ENCODE data around the gene RPS15.
"Not testable (repeated sequence)": the region's sequence is repeated elsewhere in the genome, so short reads cannot be mapped to it uniquely, and the experiment has no call there.

The RPS15 gene

DNA sequence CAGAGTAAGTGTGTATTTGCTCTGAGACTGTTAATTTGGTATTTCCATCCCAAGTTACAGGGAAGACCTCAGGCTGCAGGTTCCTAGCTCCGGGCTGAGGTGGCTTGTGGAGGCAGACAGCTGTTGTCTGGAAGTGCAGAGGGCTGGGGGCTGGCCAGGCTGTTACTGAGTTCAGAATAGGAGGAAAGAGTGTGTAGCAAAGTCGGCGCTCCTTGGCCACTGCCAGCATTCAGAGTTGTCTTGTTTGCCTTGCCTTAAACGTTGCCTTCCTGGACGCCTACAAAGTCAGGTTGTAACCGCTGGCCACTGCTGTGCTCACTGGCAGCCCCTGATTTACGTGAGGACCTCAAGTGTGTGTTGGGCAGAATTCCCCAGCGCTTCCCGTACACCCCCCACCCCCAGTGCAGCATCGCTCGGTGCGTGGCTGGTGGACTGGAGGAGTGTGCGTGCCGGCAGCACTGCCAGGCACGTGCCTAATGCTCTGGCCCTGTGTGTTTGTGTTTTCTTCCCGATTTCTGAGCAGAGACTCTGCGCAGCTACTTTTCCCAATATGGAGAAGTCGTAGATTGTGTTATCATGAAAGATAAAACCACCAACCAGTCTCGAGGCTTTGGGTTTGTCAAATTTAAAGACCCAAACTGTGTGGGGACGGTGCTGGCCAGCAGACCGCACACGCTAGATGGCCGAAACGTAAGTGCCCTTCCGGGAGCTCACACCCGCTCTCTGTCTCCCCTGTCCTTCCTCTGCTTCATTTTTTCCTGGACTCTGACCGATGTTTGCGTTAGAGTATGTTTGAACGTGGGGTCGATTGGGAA, 20.3 kb upstream of the RPS15 start:
- Histone ChIP-seq H3K4me1 (ENCODE audit: control insufficient read depth, insufficient read depth, low read length) (peaks cover 39% of the 10 kb centered on the region), H3K9me3 (ENCODE audit: control insufficient read depth, low read length) (no peaks in the 10 kb centered on the region), H3K27me3 (ENCODE audit: control insufficient read depth, insufficient read depth, low read length) (no peaks in the 10 kb centered on the region), H3K4me3 (ENCODE audit: low read length) (no peak overlapping the region), H3K36me3 (ENCODE audit: control insufficient read depth, insufficient read depth, low read length) (peaks cover 3% of the 10 kb centered on the region), H3K9ac (ENCODE audit: low read length) (no peak overlapping the region)

DNA sequence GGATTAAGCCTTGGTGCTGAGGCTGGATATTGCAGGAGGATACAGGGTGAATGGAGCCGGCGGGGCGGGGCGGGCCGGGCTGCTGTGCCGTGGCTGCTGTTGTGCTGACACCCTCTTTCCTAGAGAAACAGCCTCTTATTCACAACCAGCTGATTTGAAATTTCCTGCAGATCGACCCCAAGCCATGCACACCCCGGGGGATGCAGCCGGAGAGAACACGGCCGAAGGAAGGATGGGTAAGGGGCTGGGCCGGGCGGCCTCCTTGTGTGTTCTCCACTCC, 19.8 kb upstream of the RPS15 start:
- peaks cover 39% of the 10 kb centered on the region for H3K4me1 ChIP-seq (ENCODE audit: control insufficient read depth, insufficient read depth, low read length)
- H3K4me3 ChIP-seq (ENCODE audit: low read length), result no peak overlapping the region
- H3K36me3 ChIP-seq (ENCODE audit: control insufficient read depth, insufficient read depth, low read length), result peaks cover 3% of the 10 kb centered on the region
- no peaks in the 10 kb centered on the region for H3K27me3 ChIP-seq (ENCODE audit: control insufficient read depth, insufficient read depth, low read length)
- no peaks in the 10 kb centered on the region for H3K9me3 ChIP-seq (ENCODE audit: control insufficient read depth, low read length)
- no peak overlapping the region for H3K9ac ChIP-seq (ENCODE audit: low read length)

DNA sequence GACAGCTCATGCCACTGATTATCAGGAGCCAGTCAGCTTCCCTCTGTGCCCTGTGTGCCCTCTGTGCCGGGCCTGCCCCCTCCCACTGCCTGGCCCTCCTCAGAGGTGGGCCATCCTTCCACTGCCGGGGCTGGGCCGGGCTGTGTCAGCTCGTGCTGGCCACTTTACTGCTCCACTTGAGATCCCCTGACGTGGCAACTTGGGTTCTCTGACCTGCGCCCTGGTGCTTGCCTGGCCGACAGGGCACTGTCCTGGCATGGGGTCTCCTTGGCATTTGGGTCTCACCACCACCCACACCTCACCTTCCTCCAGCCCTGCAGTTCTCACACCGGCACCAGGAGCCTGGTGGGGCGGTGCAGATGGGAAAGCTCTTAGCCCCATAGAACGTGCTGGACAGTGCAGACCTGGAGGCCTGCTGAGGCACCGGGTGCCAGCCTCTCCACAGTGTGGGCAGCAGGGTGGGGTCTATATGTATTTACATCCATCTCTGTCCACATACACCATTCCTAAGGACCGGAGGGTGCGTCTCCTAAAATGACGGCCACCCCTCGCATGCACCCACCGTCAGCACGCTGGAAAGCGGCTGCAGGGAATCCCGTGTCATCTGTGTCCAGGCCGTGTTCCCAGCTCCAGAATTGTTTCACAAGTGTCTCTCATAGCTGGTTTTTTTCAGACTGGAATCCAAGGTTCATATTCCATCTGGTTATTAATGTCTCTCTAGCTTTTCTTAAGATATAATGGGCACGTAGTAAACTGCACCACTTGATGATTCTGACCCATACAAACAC, 19.1 kb upstream of the RPS15 start:
- H3K4me1 ChIP-seq (ENCODE audit: control insufficient read depth, insufficient read depth, low read length), result peaks cover 39% of the 10 kb centered on the region
- H3K4me3 ChIP-seq (ENCODE audit: low read length), result no peak overlapping the region
- no peaks in the 10 kb centered on the region for H3K9me3 ChIP-seq (ENCODE audit: control insufficient read depth, low read length)
- H3K36me3 ChIP-seq (ENCODE audit: control insufficient read depth, insufficient read depth, low read length), result peaks cover 3% of the 10 kb centered on the region
- no peaks in the 10 kb centered on the region for H3K27me3 ChIP-seq (ENCODE audit: control insufficient read depth, insufficient read depth, low read length)
- H3K9ac ChIP-seq (ENCODE audit: low read length), result no peak overlapping the region

DNA sequence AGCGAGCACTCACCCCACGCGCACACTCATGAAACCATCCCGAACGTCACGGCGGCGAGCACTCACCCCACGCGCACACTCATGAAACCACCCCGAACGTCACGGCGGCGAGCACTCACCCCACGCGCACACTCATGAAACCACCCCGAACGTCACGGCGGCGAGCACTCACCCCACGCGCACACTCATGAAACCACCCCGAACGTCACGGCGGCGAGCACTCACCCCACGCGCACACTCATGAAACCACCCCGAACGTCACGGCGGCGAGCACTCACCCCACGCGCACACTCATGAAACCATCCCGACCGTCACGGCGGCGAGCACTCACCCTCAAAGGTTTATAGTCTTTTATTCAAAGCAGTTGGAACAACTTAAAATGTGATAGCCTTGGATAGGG, 18.1 kb upstream of the RPS15 start:
- peaks cover 41% of the 10 kb centered on the region for H3K4me1 ChIP-seq (ENCODE audit: control insufficient read depth, insufficient read depth, low read length)
- not testable (repeated sequence) for H3K4me3 ChIP-seq (ENCODE audit: low read length); H3K9me3 ChIP-seq (ENCODE audit: control insufficient read depth, low read length); H3K9ac ChIP-seq (ENCODE audit: low read length); H3K27me3 ChIP-seq (ENCODE audit: control insufficient read depth, insufficient read depth, low read length); H3K36me3 ChIP-seq (ENCODE audit: control insufficient read depth, insufficient read depth, low read length)

DNA sequence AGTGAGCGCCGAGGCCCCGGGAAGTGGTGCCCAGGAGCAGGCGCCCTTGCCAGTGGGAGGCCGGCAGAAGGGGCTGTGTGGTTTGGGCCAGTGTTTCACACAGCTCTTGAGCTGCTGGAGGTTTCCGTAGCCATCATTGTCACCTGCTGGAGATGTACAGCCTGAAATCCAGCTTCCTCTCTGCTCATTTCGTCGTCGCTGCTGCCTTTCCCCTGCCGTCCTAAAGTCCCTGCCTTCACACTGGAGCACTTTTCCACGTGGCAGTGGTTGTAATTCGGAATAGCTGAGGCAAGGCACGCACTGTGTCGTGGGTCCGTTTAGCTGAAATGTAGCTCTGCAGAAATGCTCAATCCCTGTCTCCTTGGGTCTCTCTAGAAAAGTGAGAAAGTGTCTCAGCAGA, 17.6 kb upstream of the RPS15 start:
- Histone ChIP-seq H3K9me3 (ENCODE audit: control insufficient read depth, low read length) (no peaks in the 10 kb centered on the region), H3K4me1 (ENCODE audit: control insufficient read depth, insufficient read depth, low read length) (peaks cover 36% of the 10 kb centered on the region), H3K4me3 (ENCODE audit: low read length) (no peak overlapping the region), H3K9ac (ENCODE audit: low read length) (no peak overlapping the region), H3K36me3 (ENCODE audit: control insufficient read depth, insufficient read depth, low read length) (peaks cover 9% of the 10 kb centered on the region), H3K27me3 (ENCODE audit: control insufficient read depth, insufficient read depth, low read length) (no peaks in the 10 kb centered on the region)

DNA sequence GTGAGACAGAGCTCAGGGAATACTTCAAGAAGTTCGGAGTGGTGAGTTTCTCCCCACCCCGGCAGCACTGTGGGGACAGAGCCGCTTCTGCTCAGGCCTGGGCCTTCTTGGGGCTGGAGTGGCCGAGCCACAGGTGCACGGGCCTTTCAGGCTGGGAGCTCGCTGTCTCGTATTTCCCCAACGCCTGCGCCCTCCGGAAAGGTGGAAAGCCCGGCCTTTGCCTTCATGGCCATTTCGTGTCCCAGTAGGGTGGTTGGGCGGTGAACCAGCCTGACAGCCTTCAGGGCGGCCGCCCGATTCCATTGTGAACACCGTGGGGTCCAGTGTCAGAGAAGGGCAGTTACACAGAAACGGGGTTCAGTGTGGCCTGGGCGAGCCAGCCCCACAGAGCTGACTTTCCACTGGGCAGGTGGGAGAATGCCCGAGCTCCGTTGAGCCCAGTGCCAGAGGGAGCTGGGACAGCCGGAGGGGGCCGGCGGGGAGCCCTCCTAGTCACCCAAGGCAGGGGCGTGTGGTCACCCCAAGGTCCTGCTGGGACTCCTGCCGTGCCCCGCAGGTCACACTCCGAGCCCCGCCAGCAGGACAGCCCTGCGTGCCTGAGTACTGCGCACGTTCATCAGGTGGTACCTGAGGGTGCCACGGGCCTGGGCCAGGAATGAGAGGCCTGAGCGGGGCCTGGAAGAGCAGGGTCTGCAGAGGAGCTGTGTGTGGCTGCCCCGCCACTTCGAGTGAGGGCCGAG, 16.8 kb upstream of the RPS15 start:
- Histone ChIP-seq H3K4me1 (ENCODE audit: control insufficient read depth, insufficient read depth, low read length) (peaks cover 28% of the 10 kb centered on the region), H3K36me3 (ENCODE audit: control insufficient read depth, insufficient read depth, low read length) (peaks cover 10% of the 10 kb centered on the region), H3K27me3 (ENCODE audit: control insufficient read depth, insufficient read depth, low read length) (no peaks in the 10 kb centered on the region), H3K9me3 (ENCODE audit: control insufficient read depth, low read length) (no peaks in the 10 kb centered on the region), H3K4me3 (ENCODE audit: low read length) (no peak overlapping the region), H3K9ac (ENCODE audit: low read length) (no peak overlapping the region)

DNA sequence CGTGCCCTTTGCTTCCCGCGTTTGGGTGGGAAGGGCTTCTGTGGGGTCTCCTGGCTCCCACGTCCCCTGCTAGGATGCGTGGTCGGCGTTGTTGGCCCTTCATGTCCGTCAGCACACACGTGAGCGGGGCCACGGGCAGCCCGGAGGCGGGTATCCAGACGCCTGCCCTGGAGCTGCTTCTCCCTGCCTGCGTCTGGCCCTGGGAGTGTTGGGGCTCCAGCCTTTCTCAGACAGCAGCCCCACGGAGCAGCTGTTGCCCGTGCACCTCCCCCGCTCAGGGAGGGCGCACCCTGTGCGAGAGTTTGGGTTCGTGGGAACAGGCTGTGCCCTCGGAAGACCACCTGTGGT, 16.3 kb upstream of the RPS15 start:
- Histone ChIP-seq H3K9me3 (ENCODE audit: control insufficient read depth, low read length) (no peaks in the 10 kb centered on the region), H3K36me3 (ENCODE audit: control insufficient read depth, insufficient read depth, low read length) (peaks cover 10% of the 10 kb centered on the region), H3K4me3 (ENCODE audit: low read length) (no peak overlapping the region), H3K4me1 (ENCODE audit: control insufficient read depth, insufficient read depth, low read length) (peaks cover 22% of the 10 kb centered on the region), H3K9ac (ENCODE audit: low read length) (no peak overlapping the region), H3K27me3 (ENCODE audit: control insufficient read depth, insufficient read depth, low read length) (no peaks in the 10 kb centered on the region)

DNA sequence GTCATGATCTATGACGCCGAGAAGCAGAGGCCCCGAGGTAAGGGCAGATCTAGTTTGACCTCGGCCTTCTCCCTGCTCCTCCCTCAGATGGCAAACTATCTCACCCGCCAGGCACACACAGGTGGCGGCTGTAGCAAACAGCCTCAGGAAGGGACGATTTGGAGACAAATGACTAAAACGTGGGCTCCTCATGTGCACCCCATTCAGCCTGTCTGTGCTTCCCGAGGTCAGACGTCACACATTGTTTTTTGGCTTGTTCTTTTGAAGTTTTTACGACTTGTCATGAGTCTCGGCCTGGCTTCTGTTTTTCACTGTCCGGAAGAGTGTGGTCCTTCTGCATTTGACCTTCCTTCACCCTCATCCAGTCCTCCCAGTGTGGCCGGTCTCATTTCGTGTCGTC, 15.8 kb upstream of the RPS15 start:
- Histone ChIP-seq H3K9me3 (ENCODE audit: control insufficient read depth, low read length) (no peaks in the 10 kb centered on the region), H3K27me3 (ENCODE audit: control insufficient read depth, insufficient read depth, low read length) (no peaks in the 10 kb centered on the region), H3K36me3 (ENCODE audit: control insufficient read depth, insufficient read depth, low read length) (peaks cover 10% of the 10 kb centered on the region), H3K4me3 (ENCODE audit: low read length) (no peak overlapping the region), H3K4me1 (ENCODE audit: control insufficient read depth, insufficient read depth, low read length) (peaks cover 18% of the 10 kb centered on the region), H3K9ac (ENCODE audit: low read length) (no peak overlapping the region)

DNA sequence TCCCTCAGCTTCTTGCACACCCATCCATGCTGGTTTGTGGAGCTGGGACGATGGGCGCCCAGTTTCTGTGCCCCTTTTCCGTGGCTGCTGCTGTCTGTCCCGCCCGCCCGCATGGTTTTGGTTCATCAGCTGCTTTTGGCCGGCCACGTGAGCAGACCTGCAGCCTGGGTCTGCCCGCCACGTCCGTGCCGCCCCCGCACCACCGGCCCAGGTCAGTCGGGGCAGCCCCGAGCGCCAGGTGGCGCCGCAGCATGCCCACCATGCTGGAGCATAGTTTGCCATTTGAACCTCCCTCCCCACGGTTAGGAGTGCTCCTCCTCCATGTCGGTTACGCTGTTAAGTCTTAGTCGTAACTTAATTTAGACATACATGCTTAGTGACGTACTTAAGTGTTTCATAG, 15.3 kb upstream of the RPS15 start:
- Histone ChIP-seq H3K36me3 (ENCODE audit: control insufficient read depth, insufficient read depth, low read length) (peaks cover 10% of the 10 kb centered on the region), H3K27me3 (ENCODE audit: control insufficient read depth, insufficient read depth, low read length) (no peaks in the 10 kb centered on the region), H3K4me1 (ENCODE audit: control insufficient read depth, insufficient read depth, low read length) (peaks cover 14% of the 10 kb centered on the region), H3K9me3 (ENCODE audit: control insufficient read depth, low read length) (no peaks in the 10 kb centered on the region), H3K9ac (ENCODE audit: low read length) (no peak overlapping the region), H3K4me3 (ENCODE audit: low read length) (no peak overlapping the region)

DNA sequence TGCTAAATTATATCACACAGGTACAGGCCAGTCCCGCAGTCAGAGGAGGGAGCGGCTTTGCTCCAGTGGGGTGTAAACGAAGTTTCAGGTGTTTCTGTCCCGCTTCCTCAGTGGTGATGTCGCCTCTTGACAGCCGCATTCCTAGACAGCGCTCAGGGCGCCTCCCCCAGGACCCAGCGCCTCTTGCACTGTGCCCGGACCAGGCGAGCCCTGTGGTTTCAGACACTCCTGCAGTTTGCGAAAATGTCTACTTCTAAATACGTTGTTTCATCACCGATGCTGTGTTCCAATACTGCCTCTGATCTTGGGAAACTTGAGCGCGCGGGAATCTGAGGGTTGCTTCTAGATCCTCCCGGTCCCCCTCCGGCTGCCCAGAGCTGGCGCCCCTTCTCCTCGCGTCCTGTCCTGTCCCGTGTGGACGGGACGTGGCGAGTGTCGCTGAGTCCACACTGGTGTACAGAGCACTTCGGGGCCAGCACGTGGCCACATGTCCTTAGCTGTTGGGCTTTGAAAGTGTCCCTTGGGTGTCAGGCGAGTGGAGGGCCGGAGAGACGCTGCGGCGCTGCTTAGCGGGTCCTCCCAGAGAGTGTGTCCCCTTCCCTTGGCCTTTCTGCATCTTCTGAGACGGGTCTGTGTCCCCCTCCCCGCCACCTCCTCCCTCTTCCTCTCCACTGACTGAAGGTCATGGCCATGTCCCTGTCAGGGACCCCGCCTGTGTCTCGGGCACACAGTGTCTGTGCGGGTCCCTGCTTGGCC, 14.6 kb upstream of the RPS15 start:
- Histone ChIP-seq H3K36me3 (ENCODE audit: control insufficient read depth, insufficient read depth, low read length) (peaks cover 10% of the 10 kb centered on the region), H3K9ac (ENCODE audit: low read length) (no peak overlapping the region), H3K4me3 (ENCODE audit: low read length) (no peak overlapping the region), H3K9me3 (ENCODE audit: control insufficient read depth, low read length) (no peaks in the 10 kb centered on the region), H3K4me1 (ENCODE audit: control insufficient read depth, insufficient read depth, low read length) (peaks cover 7% of the 10 kb centered on the region), H3K27me3 (ENCODE audit: control insufficient read depth, insufficient read depth, low read length) (no peaks in the 10 kb centered on the region)

DNA sequence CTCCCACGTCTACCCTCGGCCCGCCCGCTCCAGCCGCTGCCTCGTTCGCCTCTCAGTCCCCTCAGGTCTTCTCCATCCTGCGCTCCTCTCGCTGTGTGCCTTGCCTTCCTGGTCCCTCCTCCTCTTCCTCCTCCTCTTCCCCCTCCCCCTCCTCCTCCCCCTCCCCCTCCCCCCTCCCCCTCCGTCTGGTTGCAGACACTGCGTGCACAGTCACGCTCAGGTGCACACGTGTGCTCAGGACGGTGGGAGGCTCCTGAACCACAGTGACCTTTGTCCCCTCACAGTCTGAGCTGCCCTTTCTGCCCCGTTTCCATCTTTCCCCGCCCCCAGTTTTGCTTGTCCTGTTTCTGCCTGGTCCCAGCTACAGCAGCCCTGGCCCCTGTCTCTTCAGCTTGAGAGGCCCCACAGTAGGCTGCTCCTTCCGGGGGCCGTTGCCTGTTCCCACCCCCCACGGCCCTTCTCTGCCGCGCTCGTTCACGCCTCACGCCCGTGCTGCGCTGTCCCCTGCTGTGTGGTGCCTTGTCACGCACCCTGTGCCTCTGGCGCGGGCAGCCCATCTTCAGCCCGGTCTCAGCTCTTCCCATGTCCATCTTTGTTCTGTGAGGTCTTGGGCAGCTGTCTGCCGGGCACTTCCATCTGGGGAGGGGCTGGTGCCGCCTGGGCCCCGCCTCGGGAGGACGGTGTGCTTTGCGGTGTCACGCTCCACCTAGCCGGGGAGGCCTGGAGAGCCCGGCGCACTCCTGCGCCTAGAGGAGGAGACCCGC, 13.8 kb upstream of the RPS15 start:
- Histone ChIP-seq H3K9ac (ENCODE audit: low read length) (no peak overlapping the region), H3K27me3 (ENCODE audit: control insufficient read depth, insufficient read depth, low read length) (no peaks in the 10 kb centered on the region), H3K36me3 (ENCODE audit: control insufficient read depth, insufficient read depth, low read length) (peaks cover 8% of the 10 kb centered on the region), H3K4me3 (ENCODE audit: low read length) (no peak overlapping the region), H3K4me1 (ENCODE audit: control insufficient read depth, insufficient read depth, low read length) (peaks cover 10% of the 10 kb centered on the region), H3K9me3 (ENCODE audit: control insufficient read depth, low read length) (no peaks in the 10 kb centered on the region)

Data from mucosa of stomach (tissue), 1 donor.